ENCODE measurements around the gene SPRR4. TPM values are rescaled to one million over a fixed set of nuclear protein-coding genes. Genes with fewer than 3 reads are reported as not detected.
"Not testable (repeated sequence)": the region's sequence is repeated elsewhere in the genome, so short reads cannot be mapped to it uniquely, and the experiment has no call there.

SPRR4 gene
- total and polyA plus RNA-seq, 10 donors: not detected

DNA sequence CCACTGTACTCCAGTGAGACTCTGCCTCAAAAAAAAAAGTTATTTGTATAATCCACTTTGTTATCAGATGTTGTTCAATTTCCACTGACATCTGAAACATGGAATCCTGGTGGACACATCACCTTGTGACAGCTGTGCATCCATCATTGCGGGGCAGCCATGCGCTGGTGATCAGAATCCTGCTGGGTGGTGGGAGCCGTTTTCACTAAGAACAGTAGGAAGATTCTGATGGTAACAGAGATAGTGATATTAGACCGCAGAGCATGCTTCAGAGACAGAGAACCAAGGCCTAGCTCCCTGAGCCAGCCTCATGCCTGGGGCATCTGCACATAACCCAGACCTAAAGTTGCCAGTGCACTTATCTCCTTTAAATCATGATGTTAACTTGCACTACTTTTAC lies 28.0 kb downstream of the SPRR4 start:
- Histone ChIP-seq H3K36me3 (no peaks in the 10 kb centered on the region), H3K4me3 (no peak overlapping the region), H3K27me3 (replicated peaks in 1 of 7) (peaks cover 0 to 16% (median 0%) of the 10 kb centered on the region in 7 donors), H3K27ac (no peak overlapping the region), H3K9me3 (peaks cover 0 to 10% (median 5%) of the 10 kb centered on the region in 8 donors), H3K4me1 (no peaks in the 10 kb centered on the region)
- TF ChIP-seq, protein P1, sequence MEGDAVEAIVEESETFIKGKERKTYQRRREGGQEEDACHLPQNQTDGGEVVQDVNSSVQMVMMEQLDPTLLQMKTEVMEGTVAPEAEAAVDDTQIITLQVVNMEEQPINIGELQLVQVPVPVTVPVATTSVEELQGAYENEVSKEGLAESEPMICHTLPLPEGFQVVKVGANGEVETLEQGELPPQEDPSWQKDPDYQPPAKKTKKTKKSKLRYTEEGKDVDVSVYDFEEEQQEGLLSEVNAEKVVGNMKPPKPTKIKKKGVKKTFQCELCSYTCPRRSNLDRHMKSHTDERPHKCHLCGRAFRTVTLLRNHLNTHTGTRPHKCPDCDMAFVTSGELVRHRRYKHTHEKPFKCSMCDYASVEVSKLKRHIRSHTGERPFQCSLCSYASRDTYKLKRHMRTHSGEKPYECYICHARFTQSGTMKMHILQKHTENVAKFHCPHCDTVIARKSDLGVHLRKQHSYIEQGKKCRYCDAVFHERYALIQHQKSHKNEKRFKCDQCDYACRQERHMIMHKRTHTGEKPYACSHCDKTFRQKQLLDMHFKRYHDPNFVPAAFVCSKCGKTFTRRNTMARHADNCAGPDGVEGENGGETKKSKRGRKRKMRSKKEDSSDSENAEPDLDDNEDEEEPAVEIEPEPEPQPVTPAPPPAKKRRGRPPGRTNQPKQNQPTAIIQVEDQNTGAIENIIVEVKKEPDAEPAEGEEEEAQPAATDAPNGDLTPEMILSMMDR (IDR thresholded peaks at IDR 0.05 in 8 of 11, conservative IDR thresholded peaks at IDR 0.05 in 3 of 11): no peak
- TF ChIP-seq POLR2AphosphoS5 (IDR thresholded peaks at IDR 0.05): no peak
- no peak for TF ChIP-seq POLR2A (IDR thresholded peaks at IDR 0.05)
- 80 to 83% (median 82%) methylated on average over 4 of the region's 4 CpGs for WGBS, 5 donors
- DNase-seq: no peak
- intact Hi-C loops (cut with DNase I; ENCODE audit: low total_unique reads): no loop called here

DNA sequence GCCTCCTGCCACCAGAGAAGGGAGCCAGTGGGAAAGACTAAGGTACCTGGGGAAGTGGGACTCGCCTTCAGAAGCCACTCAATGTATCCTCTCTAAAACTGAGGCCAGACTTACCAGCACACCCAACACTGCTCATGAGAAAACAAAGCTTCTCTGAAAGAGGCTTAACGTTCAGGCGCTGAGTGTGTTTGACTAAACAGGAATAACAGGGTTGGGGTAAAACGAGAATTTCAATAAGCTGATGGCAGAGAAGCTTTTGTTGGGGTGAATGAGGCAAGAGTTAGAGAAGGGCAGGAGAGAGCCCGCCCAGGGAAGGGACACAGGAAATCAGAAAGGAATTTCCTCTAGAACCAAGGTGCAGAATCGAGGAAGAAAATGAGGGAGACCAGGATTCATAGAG lies 29.4 kb downstream of the SPRR4 start:
- Histone ChIP-seq H3K27ac (no peak overlapping the region), H3K4me3 (no peak overlapping the region), H3K9me3 (peaks cover 0 to 9% (median 5%) of the 10 kb centered on the region in 8 donors), H3K36me3 (no peaks in the 10 kb centered on the region), H3K4me1 (no peaks in the 10 kb centered on the region), H3K27me3 (replicated peaks in 1 of 7) (peaks cover 0 to 16% (median 0%) of the 10 kb centered on the region in 7 donors)
- no peak for TF ChIP-seq POLR2A (IDR thresholded peaks at IDR 0.05)
- WGBS, 5 donors: 73 to 80% (median 77%) methylated on average over 6 of the region's 6 CpGs
- DNase-seq: no peak
- intact Hi-C loops (cut with DNase I; ENCODE audit: low total_unique reads): no loop called here

DNA sequence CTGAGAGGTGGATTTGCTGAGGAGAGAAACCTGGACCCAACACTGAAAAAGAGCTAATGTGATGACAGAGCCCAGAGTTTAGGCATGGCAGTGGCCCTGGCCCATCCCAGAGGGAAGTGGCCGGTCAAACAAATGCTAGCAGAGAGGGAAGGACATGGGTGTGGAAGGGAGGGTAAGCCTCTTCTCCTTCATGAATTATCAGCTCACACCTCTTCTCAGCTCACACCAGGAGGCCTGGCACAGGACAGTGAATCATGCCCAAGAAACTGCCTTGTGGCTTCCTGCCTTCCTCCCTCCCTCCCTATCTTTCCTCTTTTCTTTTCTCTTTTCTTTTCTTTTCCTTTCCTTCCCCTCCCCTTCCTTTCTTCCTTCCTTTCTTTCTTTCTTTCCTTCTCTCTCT lies 29.8 kb downstream of the SPRR4 start:
- Histone ChIP-seq H3K9me3 (peaks cover 0 to 4% (median under 1%) of the 10 kb centered on the region in 8 donors), H3K27me3 (replicated peaks in 1 of 7) (peaks cover 0 to 16% (median 0%) of the 10 kb centered on the region in 7 donors), H3K36me3 (no peaks in the 10 kb centered on the region), H3K27ac (no peak overlapping the region), H3K4me3 (no peak overlapping the region), H3K4me1 (no peaks in the 10 kb centered on the region)
- TF ChIP-seq POLR2A (IDR thresholded peaks at IDR 0.05) (no peak), POLR2AphosphoS5 (IDR thresholded peaks at IDR 0.05) (no peak)
- TF ChIP-seq, protein P1 (IDR thresholded peaks at IDR 0.05 in 8 of 11, conservative IDR thresholded peaks at IDR 0.05 in 3 of 11): no peak
- 71 to 82% (median 75%) methylated on average over 1 of the region's 1 CpG for WGBS, 5 donors
- intact Hi-C loops (cut with DNase I; ENCODE audit: low total_unique reads): no loop called here
- DNase-seq: no peak

DNA sequence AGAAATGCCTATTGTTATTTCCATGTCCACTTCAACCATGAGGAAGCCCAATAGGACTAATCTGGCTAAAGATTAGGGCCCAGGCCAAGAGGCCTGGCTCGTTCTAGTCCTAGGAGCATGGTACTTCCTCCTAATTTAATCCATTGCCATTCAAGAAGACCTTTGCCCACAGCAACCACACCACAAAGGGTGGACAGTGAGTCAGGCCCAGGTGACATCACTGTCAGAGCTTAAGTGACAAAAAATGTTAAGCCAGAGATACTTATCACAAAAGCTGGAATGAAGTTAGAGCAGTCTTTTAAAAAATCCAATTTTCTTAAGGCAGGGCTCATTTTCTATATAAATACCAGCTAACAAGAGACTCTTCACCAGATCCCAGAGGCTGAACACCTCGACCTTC lies 30.9 kb downstream of the SPRR4 start, which contains the start of gene SPRR3:
Gene SPRR3 (plus strand): TSS at position 368 of the 400 bp plus-strand sequence. CDS start 1,272 bp downstream, outside the sequence.
- Histone ChIP-seq H3K4me1 (no peaks in the 10 kb centered on the region), H3K27me3 (replicated peaks in 1 of 7) (peaks cover 0 to 16% (median 0%) of the 10 kb centered on the region in 7 donors), H3K27ac (no peak within 1 kb of the TSS), H3K9me3 (peaks cover 0 to 3% (median 0%) of the 10 kb centered on the region in 8 donors), H3K4me3 (no peak within 1 kb of the TSS), H3K36me3 (no peaks in the 10 kb centered on the region)
- TF ChIP-seq POLR2A (IDR thresholded peaks at IDR 0.05) (no peak), POLR2AphosphoS5 (IDR thresholded peaks at IDR 0.05) (no peak)
- TF ChIP-seq, protein P1 (IDR thresholded peaks at IDR 0.05 in 8 of 11, conservative IDR thresholded peaks at IDR 0.05 in 3 of 11): no peak
- DNase-seq: no peak
- WGBS, 5 donors: 49 to 60% (median 58%) methylated on average over 2 of the region's 2 CpGs
- intact Hi-C loops (cut with DNase I; ENCODE audit: low total_unique reads): no loop called here

DNA sequence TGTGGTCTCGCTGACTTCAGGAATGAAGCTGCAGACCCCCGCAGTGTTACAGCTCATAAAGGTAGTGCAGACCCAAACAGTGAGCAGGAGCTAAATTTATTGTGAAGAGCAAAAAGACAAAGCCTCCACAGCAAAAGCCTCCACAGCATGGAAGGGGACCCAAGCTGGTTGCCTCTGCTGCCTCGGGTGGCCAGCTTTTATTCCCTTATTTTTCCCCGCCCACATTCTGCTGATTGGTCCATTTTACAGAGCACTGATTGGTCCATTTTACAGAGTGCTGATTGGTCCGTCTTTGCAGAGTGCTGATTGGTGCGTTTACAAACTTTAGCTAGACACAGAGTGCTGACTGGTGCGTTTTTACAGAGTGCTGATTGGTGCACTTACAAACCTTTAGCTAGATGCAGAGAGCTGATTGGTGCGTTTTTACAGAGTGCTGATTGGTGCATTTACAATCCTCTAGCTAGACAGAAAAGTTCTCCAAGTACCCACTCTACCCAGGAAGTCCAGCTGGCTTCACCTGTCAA lies 40.8 kb downstream of the SPRR4 start:
- H3K36me3 ChIP-seq; H3K9me3 ChIP-seq; H3K27me3 ChIP-seq (replicated peaks in 1 of 7); intact Hi-C loops (cut with DNase I; ENCODE audit: low total_unique reads); H3K4me1 ChIP-seq; DNase-seq; H3K27ac ChIP-seq; H3K4me3 ChIP-seq: not testable (repeated sequence)
- 82 to 91% (median 87%) methylated on average over 8 of the region's 8 CpGs for WGBS, 5 donors

DNA sequence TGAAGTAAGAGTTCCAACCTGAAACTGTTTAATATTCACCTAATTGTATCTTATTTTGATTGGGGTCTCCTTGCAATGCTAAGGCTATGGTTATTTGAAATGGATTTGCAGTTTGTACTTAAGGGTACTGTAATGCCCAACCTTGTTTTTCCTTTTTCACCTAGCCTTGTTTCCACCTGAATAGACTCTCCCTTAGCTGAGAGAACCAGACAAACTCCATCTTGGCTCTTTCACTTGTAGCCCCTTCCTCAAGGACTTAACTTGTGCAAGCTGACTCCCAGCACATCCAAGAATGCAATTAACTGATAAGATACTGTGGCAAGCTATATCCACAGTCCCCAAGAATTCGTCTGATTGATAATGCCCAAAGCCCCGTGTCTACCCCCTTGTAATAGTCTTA lies 51.4 kb downstream of the SPRR4 start:
- H3K4me3 ChIP-seq; intact Hi-C loops (cut with DNase I; ENCODE audit: low total_unique reads); H3K4me1 ChIP-seq; H3K36me3 ChIP-seq; H3K9me3 ChIP-seq; DNase-seq; H3K27ac ChIP-seq: not testable (repeated sequence)
- H3K27me3 ChIP-seq (replicated peaks in 1 of 7): peaks cover 0 to 33% (median 0%) of the 10 kb centered on the region in 7 donors
- WGBS, 5 donors: 12 to 34% (median 20%) methylated on average over 2 of the region's 2 CpGs
